ENCODE results near the gene OLFML2A. TPM values are rescaled to one million over a fixed set of nuclear protein-coding genes. Genes with fewer than 3 reads are reported as not detected.

OLFML2A gene
- total and polyA plus RNA-seq, 2 of the 13 experiments (the other 11 are each of a cell fraction or from before 2014, with no cell fraction given): 0.01 to 0.02 TPM

DNA sequence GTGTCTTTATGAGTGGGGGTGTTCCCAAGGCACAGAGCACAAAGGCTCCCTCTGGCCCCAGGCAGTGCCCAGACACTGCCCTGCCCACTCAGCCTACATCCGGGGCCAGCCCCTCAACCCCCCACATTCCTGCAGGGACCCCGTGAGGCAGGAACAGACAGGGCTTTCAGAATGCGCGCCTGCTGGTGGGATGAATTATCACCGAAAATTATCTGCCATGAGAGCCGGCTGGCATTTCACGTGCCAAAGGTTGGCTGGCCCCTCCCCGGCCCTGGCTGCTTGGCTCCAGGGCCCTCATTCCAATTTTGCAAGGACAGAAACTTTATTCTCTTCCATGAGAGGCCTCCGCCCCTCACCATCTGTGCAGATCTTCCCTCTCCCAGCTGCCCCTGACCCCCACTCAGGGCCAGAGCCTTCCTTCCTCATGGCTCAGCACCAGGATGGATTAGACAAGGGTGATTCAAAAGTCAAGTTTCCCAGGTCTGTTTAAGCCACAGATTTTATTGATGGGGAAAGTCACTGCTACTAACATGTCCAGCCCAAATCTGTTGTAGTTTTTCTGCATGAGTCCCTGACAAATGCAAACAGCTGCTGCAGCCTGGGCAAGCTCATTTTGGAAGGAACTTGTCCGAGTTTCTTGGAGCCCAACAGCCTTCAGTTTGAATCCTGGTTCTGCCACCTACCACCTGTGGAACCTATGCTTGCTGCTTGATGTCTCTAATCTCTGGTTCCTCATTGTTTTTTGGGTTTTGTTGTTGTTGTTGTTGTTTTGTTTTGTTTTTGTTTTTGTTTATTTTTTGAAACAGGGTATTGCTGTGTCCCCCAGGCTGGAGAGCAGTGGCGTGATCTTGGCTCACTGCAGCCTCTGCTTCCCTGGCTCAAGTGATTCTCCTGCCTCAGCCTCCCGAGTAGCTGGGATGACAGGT, 44.0 kb downstream of the OLFML2A start:
- no peaks in the 10 kb centered on the region for H3K9me3 ChIP-seq (ENCODE audit: low read length)
- H3K4me1 ChIP-seq (ENCODE audit: insufficient read depth, low read length): peaks cover 56% of the 10 kb centered on the region
- H3K27ac ChIP-seq (ENCODE audit: extremely low read length, insufficient read depth, low read length): no peak overlapping the region
- ATAC-seq (no peak), FAIRE-seq (no peak), DNase-seq (ENCODE audit: low spot score) (no peak)
- no peak overlapping the region for H2AFZ ChIP-seq (ENCODE audit: low read length)
- no peaks in the 10 kb centered on the region for H4K20me1 ChIP-seq (ENCODE audit: insufficient read depth, low read length)
- H3K4me3 ChIP-seq (replicated peaks in 1 of 3; ENCODE audit: insufficient read depth in 1 of 3, low read depth in 2 of 3, low read length in 3 of 3): no peak overlapping the region
- POLR2A ChIA-PET: no interaction called here
- H3K36me3 ChIP-seq (replicated peaks in 1 of 2; ENCODE audit: control insufficient read depth in 1 of 2, insufficient read depth in 2 of 2, low read length in 2 of 2): no peaks in the 10 kb centered on the region
- CTCF ChIA-PET (ENCODE audit: low intra/inter-chr PET ratio, low total read pairs): interaction anchor here (1.7 kb wide), 1 partner anchor 32 kb away, joined by 6 read pairs; the partner anchor contains the start of gene WDR38
- BruUV-seq (replicated peaks): no TSS peak
- in situ Hi-C loops (cut with HindIII; ENCODE audit: extremely low pct_ligation_motif_present, low pct_unique_long_range_greater_than_20kb) (no loop called here), intact Hi-C loops (cut with micrococcal nuclease; ENCODE audit: unreplicated experiment) (no loop called here)
- 58% methylated on average over 8 of the region's 12 CpGs for WGBS (ENCODE audit: low lambda C conversion rate)
- H3K9ac ChIP-seq (ENCODE audit: insufficient read depth, low read depth, low read length): no peak overlapping the region
- H3K79me2 ChIP-seq (ENCODE audit: insufficient read depth, low read length): no peaks in the 10 kb centered on the region
- H3K27me3 ChIP-seq (ENCODE audit: control insufficient read depth in 1 of 2, insufficient read depth in 2 of 2, low read length in 2 of 2): no peaks in the 10 kb centered on the region
- H3K4me2 ChIP-seq (ENCODE audit: low read depth, low read length): no peak overlapping the region
- TF ChIP-seq, protein P1, sequence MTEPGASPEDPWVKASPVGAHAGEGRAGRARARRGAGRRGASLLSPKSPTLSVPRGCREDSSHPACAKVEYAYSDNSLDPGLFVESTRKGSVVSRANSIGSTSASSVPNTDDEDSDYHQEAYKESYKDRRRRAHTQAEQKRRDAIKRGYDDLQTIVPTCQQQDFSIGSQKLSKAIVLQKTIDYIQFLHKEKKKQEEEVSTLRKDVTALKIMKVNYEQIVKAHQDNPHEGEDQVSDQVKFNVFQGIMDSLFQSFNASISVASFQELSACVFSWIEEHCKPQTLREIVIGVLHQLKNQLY (CRISPR knock-in tag; IDR thresholded peaks at IDR 0.05): no peak
- TF ChIP-seq PAX8 (CRISPR knock-in tag; IDR thresholded peaks at IDR 0.05; ENCODE audit: borderline replicate concordance) (no peak), ZNF24 (IDR thresholded peaks at IDR 0.05) (no peak), HNRNPL (IDR thresholded peaks at IDR 0.05; ENCODE audit: low read depth, low read length) (0 out of 2 replicates have a peak, but pooled peaks have one; percentile 48), ZNF274 (CRISPR knock-in tag; IDR thresholded peaks at IDR 0.05) (no peak), GLI4 (CRISPR knock-in tag; IDR thresholded peaks at IDR 0.05; ENCODE audit: borderline replicate concordance) (no peak), ONECUT2 (CRISPR knock-in tag; IDR thresholded peaks at IDR 0.05) (no peak), ZNF629 (CRISPR knock-in tag; conservative IDR thresholded peaks at IDR 0.05) (no peak)
- TF ChIP-seq, protein P2, sequence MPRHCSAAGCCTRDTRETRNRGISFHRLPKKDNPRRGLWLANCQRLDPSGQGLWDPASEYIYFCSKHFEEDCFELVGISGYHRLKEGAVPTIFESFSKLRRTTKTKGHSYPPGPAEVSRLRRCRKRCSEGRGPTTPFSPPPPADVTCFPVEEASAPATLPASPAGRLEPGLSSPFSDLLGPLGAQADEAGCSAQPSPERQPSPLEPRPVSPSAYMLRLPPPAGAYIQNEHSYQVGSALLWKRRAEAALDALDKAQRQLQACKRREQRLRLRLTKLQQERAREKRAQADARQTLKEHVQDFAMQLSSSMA (CRISPR knock-in tag; IDR thresholded peaks at IDR 0.05): no peak
- TF ChIP-seq, protein P3, sequence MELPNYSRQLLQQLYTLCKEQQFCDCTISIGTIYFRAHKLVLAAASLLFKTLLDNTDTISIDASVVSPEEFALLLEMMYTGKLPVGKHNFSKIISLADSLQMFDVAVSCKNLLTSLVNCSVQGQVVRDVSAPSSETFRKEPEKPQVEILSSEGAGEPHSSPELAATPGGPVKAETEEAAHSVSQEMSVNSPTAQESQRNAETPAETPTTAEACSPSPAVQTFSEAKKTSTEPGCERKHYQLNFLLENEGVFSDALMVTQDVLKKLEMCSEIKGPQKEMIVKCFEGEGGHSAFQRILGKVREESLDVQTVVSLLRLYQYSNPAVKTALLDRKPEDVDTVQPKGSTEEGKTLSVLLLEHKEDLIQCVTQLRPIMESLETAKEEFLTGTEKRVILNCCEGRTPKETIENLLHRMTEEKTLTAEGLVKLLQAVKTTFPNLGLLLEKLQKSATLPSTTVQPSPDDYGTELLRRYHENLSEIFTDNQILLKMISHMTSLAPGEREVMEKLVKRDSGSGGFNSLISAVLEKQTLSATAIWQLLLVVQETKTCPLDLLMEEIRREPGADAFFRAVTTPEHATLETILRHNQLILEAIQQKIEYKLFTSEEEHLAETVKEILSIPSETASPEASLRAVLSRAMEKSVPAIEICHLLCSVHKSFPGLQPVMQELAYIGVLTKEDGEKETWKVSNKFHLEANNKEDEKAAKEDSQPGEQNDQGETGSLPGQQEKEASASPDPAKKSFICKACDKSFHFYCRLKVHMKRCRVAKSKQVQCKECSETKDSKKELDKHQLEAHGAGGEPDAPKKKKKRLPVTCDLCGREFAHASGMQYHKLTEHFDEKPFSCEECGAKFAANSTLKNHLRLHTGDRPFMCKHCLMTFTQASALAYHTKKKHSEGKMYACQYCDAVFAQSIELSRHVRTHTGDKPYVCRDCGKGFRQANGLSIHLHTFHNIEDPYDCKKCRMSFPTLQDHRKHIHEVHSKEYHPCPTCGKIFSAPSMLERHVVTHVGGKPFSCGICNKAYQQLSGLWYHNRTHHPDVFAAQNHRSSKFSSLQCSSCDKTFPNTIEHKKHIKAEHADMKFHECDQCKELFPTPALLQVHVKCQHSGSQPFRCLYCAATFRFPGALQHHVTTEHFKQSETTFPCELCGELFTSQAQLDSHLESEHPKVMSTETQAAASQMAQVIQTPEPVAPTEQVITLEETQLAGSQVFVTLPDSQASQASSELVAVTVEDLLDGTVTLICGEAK (IDR thresholded peaks at IDR 0.05): no peak
- TF ChIP-seq, protein P3 (CRISPR knock-in tag; IDR thresholded peaks at IDR 0.05): no peak

Measured in HepG2 (cell line).